Right ventricle myocardium superior (tissue), 1 donor: ENCODE measurements around the gene RNF224. TPM values are rescaled to one million over a fixed set of nuclear protein-coding genes. Genes with fewer than 3 reads are reported as not detected.
A peak's percentile ranks its signal among the peaks of the same experiment; 100 is the strongest.
"Not testable (repeated sequence)": the region's sequence is repeated elsewhere in the genome, so short reads cannot be mapped to it uniquely, and the experiment has no call there.

Experiments
- ATAC-seq: fragments of 200-7000 bp; cut with Tn5 transposase; one replicate; pipeline ENCODE4 v1.9.1; 2020; ENCODE audit warnings: mild to moderate bottlenecking; ENCODE audit not compliant: poor library complexity
- DNase-seq: peaks from one replicate; pipeline ENCODE4 v3.0.0-alpha.2; 2020
- intact Hi-C: fragments of 100-400 bp; cut with DNase I; formaldehyde crosslinking; loops from one replicate; pipeline ENCODE4 v1.11.2; 2022
- total RNA-seq: library from RNA; stranded (reverse); fragmentation: NEBNext Ultra II Directional; extraction: Animal tissue kit (Norgen Biotek cat#: 25700); gene quantifications from one replicate; pipeline ENCODE4 v1.2.1, GENCODE V29; 2021
- donor health status: DM: no; HTN: yes; CAD: no; lungs with severe emphysema.

Gene RNF224
- total RNA-seq, 1 donor from 2014 or later, result not detected

GRCh38 chr9:137256856-137257255, 29.6 kb downstream of the RNF224 start:
- intact Hi-C loops, result no loop called here
- no peak for DNase-seq
- no peak for ATAC-seq

- ATAC-seq, intact Hi-C loops, DNase-seq: not testable (repeated sequence)
Observed at GRCh38 chr9:137262173-137262908, 35.0 kb downstream of the RNF224 start.

- DNase-seq (no peak), ATAC-seq (no peak)
- intact Hi-C loops, result no loop called here
Observed at GRCh38 chr9:137262909-137263285, 35.6 kb downstream of the RNF224 start.

GRCh38 chr9:137263506-137263905, 36.2 kb downstream of the RNF224 start:
- no peak for ATAC-seq
- intact Hi-C loops, result no loop called here
- DNase-seq, result no peak

- intact Hi-C loops, result no loop called here
- ATAC-seq, result no peak
- DNase-seq, result no peak
Observed at GRCh38 chr9:137264067-137264466, 36.8 kb downstream of the RNF224 start.

GRCh38 chr9:137265496-137266161, 38.3 kb downstream of the RNF224 start:
- intact Hi-C loops, result no loop called here
- DNase-seq (no peak), ATAC-seq (no peak)

- ATAC-seq (no peak), DNase-seq (no peak)
- intact Hi-C loops, result no loop called here
Observed at GRCh38 chr9:137266162-137266527, 38.8 kb downstream of the RNF224 start.

- no peak for DNase-seq
- no peak for ATAC-seq
- intact Hi-C loops, result no loop called here
Observed at GRCh38 chr9:137266585-137267453, 39.5 kb downstream of the RNF224 start.

- intact Hi-C loops, result no loop called here
- DNase-seq (no peak), ATAC-seq (no peak)
Observed at GRCh38 chr9:137267933-137268355, 40.6 kb downstream of the RNF224 start.

GRCh38 chr9:137268538-137269201, 41.4 kb downstream of the RNF224 start:
- intact Hi-C loops, result no loop called here
- ATAC-seq (peak; percentile 8), DNase-seq (no peak)

GRCh38 chr9:137269231-137269772, 42.0 kb downstream of the RNF224 start:
- intact Hi-C loops, result no loop called here
- ATAC-seq (peak; percentile 75), DNase-seq (no peak)

GRCh38 chr9:137270929-137271695, 43.8 kb downstream of the RNF224 start:
- ATAC-seq (peak; percentile 8), DNase-seq (no peak)
- intact Hi-C loops, result no loop called here

GRCh38 chr9:137271696-137272076, 44.4 kb downstream of the RNF224 start:
- intact Hi-C loops, result no loop called here
- no peak for ATAC-seq
- no peak for DNase-seq

GRCh38 chr9:137272241-137273094, 45.2 kb downstream of the RNF224 start:
- intact Hi-C loops, result no loop called here
- no peak for DNase-seq
- ATAC-seq, result no peak

- intact Hi-C loops, result no loop called here
- ATAC-seq, result no peak
- DNase-seq, result no peak
Observed at GRCh38 chr9:137273095-137273490, 45.8 kb downstream of the RNF224 start.

- no peak for ATAC-seq
- intact Hi-C loops, result no loop called here
- no peak for DNase-seq
Observed at GRCh38 chr9:137273611-137274320, 46.5 kb downstream of the RNF224 start.

GRCh38 chr9:137275203-137275587, 47.9 kb downstream of the RNF224 start:
- intact Hi-C loops, result no loop called here
- no peak for ATAC-seq
- DNase-seq, result no peak
